Measurements from ENCODE around the gene ZBTB24. TPM values are rescaled to one million over a fixed set of nuclear protein-coding genes. Genes with fewer than 3 reads are reported as not detected.

ZBTB24 gene
- total and polyA plus RNA-seq, 4 donors, result 2.9 to 13.9 (median 6.0) TPM

- no peak for DNase-seq
- no peak overlapping the region for H3K9ac ChIP-seq (ENCODE audit: insufficient read depth in 1 of 2, low read length in 2 of 2)
- TF ChIP-seq, protein P1, sequence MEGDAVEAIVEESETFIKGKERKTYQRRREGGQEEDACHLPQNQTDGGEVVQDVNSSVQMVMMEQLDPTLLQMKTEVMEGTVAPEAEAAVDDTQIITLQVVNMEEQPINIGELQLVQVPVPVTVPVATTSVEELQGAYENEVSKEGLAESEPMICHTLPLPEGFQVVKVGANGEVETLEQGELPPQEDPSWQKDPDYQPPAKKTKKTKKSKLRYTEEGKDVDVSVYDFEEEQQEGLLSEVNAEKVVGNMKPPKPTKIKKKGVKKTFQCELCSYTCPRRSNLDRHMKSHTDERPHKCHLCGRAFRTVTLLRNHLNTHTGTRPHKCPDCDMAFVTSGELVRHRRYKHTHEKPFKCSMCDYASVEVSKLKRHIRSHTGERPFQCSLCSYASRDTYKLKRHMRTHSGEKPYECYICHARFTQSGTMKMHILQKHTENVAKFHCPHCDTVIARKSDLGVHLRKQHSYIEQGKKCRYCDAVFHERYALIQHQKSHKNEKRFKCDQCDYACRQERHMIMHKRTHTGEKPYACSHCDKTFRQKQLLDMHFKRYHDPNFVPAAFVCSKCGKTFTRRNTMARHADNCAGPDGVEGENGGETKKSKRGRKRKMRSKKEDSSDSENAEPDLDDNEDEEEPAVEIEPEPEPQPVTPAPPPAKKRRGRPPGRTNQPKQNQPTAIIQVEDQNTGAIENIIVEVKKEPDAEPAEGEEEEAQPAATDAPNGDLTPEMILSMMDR (IDR thresholded peaks at IDR 0.05; ENCODE audit: control extremely low read depth, extremely low read depth), result no peak
- H3K36me3 ChIP-seq (ENCODE audit: control insufficient read depth in 4 of 4, insufficient read depth in 4 of 4, low read length in 4 of 4), result no peaks in the 10 kb centered on the region
- H3K27me3 ChIP-seq (ENCODE audit: control insufficient read depth in 3 of 3, insufficient read depth in 3 of 3, low read length in 2 of 3), result no peaks in the 10 kb centered on the region
- H3K4me1 ChIP-seq (ENCODE audit: control insufficient read depth in 5 of 5, insufficient read depth in 5 of 5, low read length in 5 of 5), result peaks cover 0 to 7% (median 0%) of the 10 kb centered on the region in 5 donors
- ATAC-seq (ENCODE audit: insufficient read depth, low FRiP score), result no peak
- 89 to 92% methylated on average over 4 of the region's 4 CpGs for WGBS, 2 donors
- H3K4me3 ChIP-seq, result no peak overlapping the region
- H3K9me3 ChIP-seq (ENCODE audit: control insufficient read depth in 4 of 4, insufficient read depth in 3 of 4, low read length in 3 of 4), result no peaks in the 10 kb centered on the region
- no peak overlapping the region for H3K27ac ChIP-seq (ENCODE audit: low read depth in 1 of 2, low read length in 1 of 2)
Observed at GRCh38 chr6:109498052-109498451, 15.0 kb upstream of the ZBTB24 start.

DNA sequence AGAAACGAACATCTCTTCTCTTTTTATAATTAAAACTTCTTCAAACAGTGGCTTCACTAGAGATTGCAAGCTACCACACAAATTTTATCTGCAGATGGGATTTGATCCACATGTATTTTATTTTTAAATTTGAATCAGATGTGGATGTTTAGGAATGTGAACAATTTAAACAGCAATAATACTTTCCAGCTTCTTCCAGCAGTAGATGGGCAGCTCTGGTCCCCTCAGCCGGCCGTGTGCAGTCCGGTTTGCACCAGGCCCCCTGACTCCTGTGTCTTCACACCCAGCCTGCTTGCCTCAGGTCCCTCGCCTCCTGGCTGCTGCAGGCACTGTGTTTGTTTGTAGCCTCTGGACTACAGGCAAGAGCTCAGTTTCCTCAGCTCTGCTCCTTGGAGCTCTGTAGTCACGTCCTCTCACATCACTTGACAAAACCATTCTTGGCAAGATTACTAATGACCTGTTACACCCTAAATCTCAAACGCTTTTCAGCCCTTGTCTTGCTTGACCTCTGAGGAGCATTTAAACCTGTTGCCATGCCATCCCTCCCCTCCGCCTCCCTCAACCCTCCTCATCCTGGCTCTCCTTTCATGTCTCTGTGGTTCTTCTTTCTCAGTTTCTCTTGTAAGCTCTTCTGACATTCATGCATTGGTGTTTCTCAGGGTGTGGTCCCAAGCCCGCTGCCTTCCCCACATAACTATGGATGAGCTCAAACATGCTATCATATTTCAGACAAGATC lies 13.2 kb upstream of the ZBTB24 start:
- ATAC-seq (ENCODE audit: insufficient read depth, low FRiP score), result no peak
- 82 to 90% methylated on average over 9 of the region's 9 CpGs for WGBS, 2 donors

DNA sequence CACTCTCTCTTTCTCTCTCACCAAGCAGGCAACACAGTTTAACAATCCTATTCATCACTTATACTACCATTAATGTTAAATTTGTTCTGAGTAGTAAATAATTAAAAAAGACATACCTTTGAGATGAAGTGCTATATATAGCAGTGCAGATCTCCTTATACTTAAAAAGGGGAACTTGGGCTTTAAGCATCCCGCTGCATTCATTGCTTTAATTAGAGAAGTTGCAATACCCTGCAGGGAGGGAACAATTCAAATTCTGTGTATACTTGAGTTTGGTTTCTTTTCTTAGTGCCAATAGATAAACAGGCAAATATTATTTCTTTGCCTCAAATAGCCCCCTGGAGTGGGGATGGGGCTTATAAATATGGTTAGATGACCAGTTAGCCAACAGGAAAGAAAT lies 10.8 kb upstream of the ZBTB24 start:
- Histone ChIP-seq H3K27me3 (ENCODE audit: control insufficient read depth in 3 of 3, insufficient read depth in 3 of 3, low read length in 2 of 3) (no peaks in the 10 kb centered on the region), H3K27ac (ENCODE audit: low read depth in 1 of 2, low read length in 1 of 2) (no peak overlapping the region), H3K9me3 (ENCODE audit: control insufficient read depth in 4 of 4, insufficient read depth in 3 of 4, low read length in 3 of 4) (no peaks in the 10 kb centered on the region), H3K36me3 (ENCODE audit: control insufficient read depth in 4 of 4, insufficient read depth in 4 of 4, low read length in 4 of 4) (no peaks in the 10 kb centered on the region), H3K9ac (ENCODE audit: insufficient read depth in 1 of 2, low read length in 2 of 2) (no peak overlapping the region), H3K4me3 (no peak overlapping the region), H3K4me1 (ENCODE audit: control insufficient read depth in 5 of 5, insufficient read depth in 5 of 5, low read length in 5 of 5) (peaks cover 0 to 8% (median 0%) of the 10 kb centered on the region in 5 donors)
- TF ChIP-seq, protein P1 (IDR thresholded peaks at IDR 0.05; ENCODE audit: control extremely low read depth, extremely low read depth), result no peak
- ATAC-seq (ENCODE audit: insufficient read depth, low FRiP score) (no peak), DNase-seq (no peak)
- 50 to 72% methylated on average over 1 of the region's 1 CpG for WGBS, 2 donors

More for the DNA sequence above, 13.2 kb upstream of the ZBTB24 start:
- TF ChIP-seq, protein P1 (IDR thresholded peaks at IDR 0.05; ENCODE audit: control extremely low read depth, extremely low read depth), result no peak
- Histone ChIP-seq H3K27me3 (ENCODE audit: control insufficient read depth in 3 of 3, insufficient read depth in 3 of 3, low read length in 2 of 3) (no peaks in the 10 kb centered on the region), H3K27ac (ENCODE audit: low read depth in 1 of 2, low read length in 1 of 2) (no peak overlapping the region), H3K9me3 (ENCODE audit: control insufficient read depth in 4 of 4, insufficient read depth in 3 of 4, low read length in 3 of 4) (no peaks in the 10 kb centered on the region), H3K36me3 (ENCODE audit: control insufficient read depth in 4 of 4, insufficient read depth in 4 of 4, low read length in 4 of 4) (no peaks in the 10 kb centered on the region), H3K4me3 (no peak overlapping the region), H3K4me1 (ENCODE audit: control insufficient read depth in 5 of 5, insufficient read depth in 5 of 5, low read length in 5 of 5) (peaks cover 0 to 7% (median 0%) of the 10 kb centered on the region in 5 donors), H3K9ac (ENCODE audit: insufficient read depth in 1 of 2, low read length in 2 of 2) (no peak overlapping the region)
- DNase-seq, result no peak

Data from lung (tissue), 12 donors.